ENCODE data around the gene WWC1.

DNA sequence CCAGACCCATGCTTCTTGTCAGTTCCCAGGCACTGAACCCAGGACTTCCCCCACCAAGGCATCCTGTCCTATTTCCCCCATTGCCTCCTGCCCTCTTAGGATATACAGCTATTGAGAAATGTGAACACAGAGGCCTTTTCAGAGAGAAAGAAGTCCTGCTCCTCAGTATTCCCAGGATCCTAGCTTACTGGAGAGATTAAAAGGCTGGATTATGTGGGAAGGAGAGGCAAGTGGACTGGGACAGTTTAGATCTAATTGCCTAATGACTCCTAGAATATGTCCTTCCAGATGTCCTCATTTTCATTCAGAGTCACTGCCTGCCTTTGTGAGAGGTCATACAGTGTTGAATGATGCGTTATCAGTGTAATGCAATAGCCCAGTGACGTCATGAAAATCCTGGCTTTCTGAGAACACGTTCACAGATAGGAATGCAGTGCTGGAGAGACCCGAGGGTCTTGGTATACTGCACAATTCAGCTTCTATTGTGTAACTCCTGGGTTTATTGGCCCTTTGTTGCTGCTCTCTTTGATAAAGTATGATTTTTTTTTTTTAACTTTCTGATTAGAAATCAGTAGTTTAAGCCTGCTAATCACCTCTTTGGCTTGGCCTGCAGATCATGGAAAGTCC lies 26.2 kb downstream of the WWC1 start:
- TF ChIP-seq, protein P1, sequence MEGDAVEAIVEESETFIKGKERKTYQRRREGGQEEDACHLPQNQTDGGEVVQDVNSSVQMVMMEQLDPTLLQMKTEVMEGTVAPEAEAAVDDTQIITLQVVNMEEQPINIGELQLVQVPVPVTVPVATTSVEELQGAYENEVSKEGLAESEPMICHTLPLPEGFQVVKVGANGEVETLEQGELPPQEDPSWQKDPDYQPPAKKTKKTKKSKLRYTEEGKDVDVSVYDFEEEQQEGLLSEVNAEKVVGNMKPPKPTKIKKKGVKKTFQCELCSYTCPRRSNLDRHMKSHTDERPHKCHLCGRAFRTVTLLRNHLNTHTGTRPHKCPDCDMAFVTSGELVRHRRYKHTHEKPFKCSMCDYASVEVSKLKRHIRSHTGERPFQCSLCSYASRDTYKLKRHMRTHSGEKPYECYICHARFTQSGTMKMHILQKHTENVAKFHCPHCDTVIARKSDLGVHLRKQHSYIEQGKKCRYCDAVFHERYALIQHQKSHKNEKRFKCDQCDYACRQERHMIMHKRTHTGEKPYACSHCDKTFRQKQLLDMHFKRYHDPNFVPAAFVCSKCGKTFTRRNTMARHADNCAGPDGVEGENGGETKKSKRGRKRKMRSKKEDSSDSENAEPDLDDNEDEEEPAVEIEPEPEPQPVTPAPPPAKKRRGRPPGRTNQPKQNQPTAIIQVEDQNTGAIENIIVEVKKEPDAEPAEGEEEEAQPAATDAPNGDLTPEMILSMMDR (IDR thresholded peaks at IDR 0.05 in 4 of 5, conservative IDR thresholded peaks at IDR 0.05 in 1 of 5): no peak
- TF ChIP-seq POLR2A (IDR thresholded peaks at IDR 0.05): no peak
